Measurements from ENCODE around the gene GJC1. TPM values are rescaled to one million over a fixed set of nuclear protein-coding genes. Genes with fewer than 3 reads are reported as not detected.

The GJC1 gene
- polyA plus RNA-seq, 2 of the 4 experiments (the other 2 are of a cell fraction), result 21.2 to 22.1 TPM

DNA sequence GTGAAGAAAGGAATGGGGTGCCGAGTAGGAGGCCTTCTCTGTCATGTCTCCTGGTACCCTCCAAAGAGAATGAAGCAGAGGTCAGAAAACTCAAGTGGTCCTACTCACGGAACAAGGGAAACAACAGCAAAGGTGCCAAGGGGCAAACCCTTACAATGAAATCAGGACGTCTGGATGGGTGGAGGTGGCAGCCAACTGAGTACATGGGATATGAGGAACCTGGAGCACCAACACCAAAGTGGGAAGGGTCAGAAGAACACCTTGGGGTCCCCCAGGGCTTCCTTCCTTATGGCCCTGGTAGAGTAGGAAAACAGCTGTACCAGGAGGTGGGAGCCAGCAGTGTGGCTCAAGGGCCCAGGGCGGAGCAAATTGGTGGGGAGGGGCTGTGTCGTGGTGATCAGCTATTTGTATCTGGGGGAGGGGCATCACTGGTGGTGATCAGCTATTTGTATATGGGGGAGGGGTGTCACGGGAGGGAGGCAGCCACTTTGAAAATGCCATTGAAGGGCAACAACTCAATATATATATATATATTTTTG, 18.2 kb upstream of the GJC1 start:
- ChIA-PET CTCF (interaction anchor here (1.0 to 45.1 kb wide), 7 partner anchors 10 to 174 kb away, joined by 3 to 1787 read pairs (median 27); no protein-coding TSS in a partner anchor), POLR2A (interaction anchor here (0.7 kb wide), 1 partner anchor 156 kb away, joined by 3 read pairs; no protein-coding TSS in a partner anchor)
- FAIRE-seq (no peak), DNase-seq (ENCODE audit: low read depth in 1 of 2, low spot score in 1 of 2) (no peak), ATAC-seq (no peak)
- H3K27ac ChIP-seq, result no peak overlapping the region
- 89% methylated on average over 6 of the region's 6 CpGs for WGBS (ENCODE audit: missing lambda C conversion rate)
- H3K4me1 ChIP-seq, result no peaks in the 10 kb centered on the region
- TF ChIP-seq JUN (IDR thresholded peaks at IDR 0.05), result peak in 1 of 2 experiments; percentile 21; a peak in 1 of 5 replicates
- TF ChIP-seq ZSCAN20 (CRISPR knock-in tag; IDR thresholded peaks at IDR 0.05), result no peak
- no peak overlapping the region for H3K4me3 ChIP-seq
- H3K9me3 ChIP-seq, result no peaks in the 10 kb centered on the region
- no peak overlapping the region for H3K4me2 ChIP-seq

DNA sequence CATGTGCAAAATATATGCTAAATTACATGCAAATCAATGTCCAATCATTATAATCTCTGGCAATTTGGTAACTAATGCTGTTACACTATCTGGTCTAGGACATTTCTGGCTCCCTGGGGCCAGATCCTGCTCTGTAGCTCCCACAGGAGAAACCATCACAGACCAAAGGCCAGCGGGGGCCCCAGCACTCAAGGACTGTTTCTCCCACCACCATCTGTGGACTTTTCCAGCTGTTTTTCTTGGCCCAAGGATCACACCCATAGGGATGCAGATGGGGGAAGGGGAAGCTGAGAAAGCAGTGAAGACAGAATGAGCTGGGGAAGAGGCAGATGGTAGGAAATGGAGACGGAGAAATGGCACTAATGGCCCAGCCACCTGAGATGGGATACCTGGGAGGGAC, 17.5 kb upstream of the GJC1 start, which contains the start of gene HIGD1B:
TSS of gene HIGD1B (plus strand) at position 298 of the 400 bp plus-strand sequence. CDS start 270 bp downstream, outside the sequence.
- no peak within 1 kb of the TSS for H3K4me3 ChIP-seq
- DNase-seq (ENCODE audit: low read depth in 1 of 2, low spot score in 1 of 2) (no peak), ATAC-seq (no peak), FAIRE-seq (no peak)
- no peaks in the 10 kb centered on the region for H3K4me1 ChIP-seq
- POLR2A ChIA-PET, result interaction anchor here (0.7 kb wide), 1 partner anchor 155 kb away, joined by 3 read pairs; no protein-coding TSS in a partner anchor
- CTCF ChIA-PET, result interaction anchor here (0.7 to 45.1 kb wide), 9 partner anchors 10 to 84 kb away, joined by 3 to 1787 read pairs (median 7); no protein-coding TSS in a partner anchor
- H3K9me3 ChIP-seq, result no peaks in the 10 kb centered on the region
- WGBS (ENCODE audit: missing lambda C conversion rate), result 90% methylated on average over 2 of the region's 2 CpGs
- no peak within 1 kb of the TSS for H3K4me2 ChIP-seq
- TF ChIP-seq USF2 (IDR thresholded peaks at IDR 0.05), result no peak
- H3K27ac ChIP-seq, result no peak within 1 kb of the TSS

DNA sequence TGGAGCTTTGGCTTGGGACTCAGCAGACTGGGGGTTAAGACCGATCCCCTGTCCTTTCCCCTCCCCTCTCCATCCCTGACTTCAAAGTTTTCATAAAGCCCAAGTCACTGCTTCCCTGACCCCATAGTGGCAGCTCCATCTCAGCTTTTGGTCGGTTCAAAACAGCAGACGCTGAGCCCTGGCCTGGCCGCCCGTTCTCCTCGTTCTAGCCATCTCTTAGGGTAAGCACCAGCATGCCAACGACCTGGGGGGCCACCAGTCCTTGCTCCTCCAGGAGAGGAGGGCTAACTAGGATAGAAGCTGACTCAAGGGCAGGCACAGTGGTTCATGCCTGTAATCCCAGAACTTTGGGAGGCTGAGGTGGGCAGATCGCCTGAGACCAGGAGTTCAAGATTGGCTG, 16.1 kb upstream of the GJC1 start:
- Histone ChIP-seq H3K27ac (no peak overlapping the region), H3K4me2 (no peak overlapping the region), H3K4me1 (no peaks in the 10 kb centered on the region), H3K4me3 (no peak overlapping the region), H3K9me3 (no peaks in the 10 kb centered on the region)
- ATAC-seq, result no peak
- whole genome bisulfite sequencing (ENCODE audit: missing lambda C conversion rate), result 78% methylated on average over 8 of the region's 8 CpGs
- no peak for DNase-seq (ENCODE audit: low read depth in 1 of 2, low spot score in 1 of 2)
- POLR2A ChIA-PET, result interaction anchor here (0.7 kb wide), 1 partner anchor 401 kb away, joined by 4 read pairs; no protein-coding TSS in a partner anchor
- CTCF ChIA-PET, result interaction anchor here (0.6 to 45.1 kb wide), 7 partner anchors 10 to 70 kb away, joined by 3 to 1787 read pairs (median 27); no protein-coding TSS in a partner anchor
- TF ChIP-seq CTCF (IDR thresholded peaks at IDR 0.05) (no peak), CHD2 (IDR thresholded peaks at IDR 0.05; ENCODE audit: low read length, partially characterized antibody) (no peak), CHD4 (IDR thresholded peaks at IDR 0.05; ENCODE audit: borderline replicate concordance) (no peak), ZSCAN20 (CRISPR knock-in tag; IDR thresholded peaks at IDR 0.05) (no peak), HOXB13 (CRISPR knock-in tag; IDR thresholded peaks at IDR 0.05; ENCODE audit: low read depth) (no peak), RAD21 (conservative IDR thresholded peaks at IDR 0.05 in 1 of 2, IDR thresholded peaks at IDR 0.05 in 1 of 2) (no peak), USF2 (IDR thresholded peaks at IDR 0.05) (no peak), RFX5 (IDR thresholded peaks at IDR 0.05) (no peak), FOXS1 (CRISPR knock-in tag; IDR thresholded peaks at IDR 0.05) (no peak), EP300 (IDR thresholded peaks at IDR 0.05) (no peak), MYC (IDR thresholded peaks at IDR 0.05; ENCODE audit: borderline replicate concordance, low read length) (no peak), CBX8 (IDR thresholded peaks at IDR 0.05) (no peak), HOXB5 (CRISPR knock-in tag; IDR thresholded peaks at IDR 0.05) (no peak), JUNB (IDR thresholded peaks at IDR 0.05) (no peak), POLR2A (IDR thresholded peaks at IDR 0.05; ENCODE audit: low read length) (no peak), ELK1 (IDR thresholded peaks at IDR 0.05; ENCODE audit: low read depth, low read length) (no peak), NPAS2 (CRISPR knock-in tag; IDR thresholded peaks at IDR 0.05; ENCODE audit: borderline replicate concordance) (no peak), NR3C1 (IDR thresholded peaks at IDR 0.05) (no peak)
- FAIRE-seq, result no peak
